ENCODE results near the gene BTG2. TPM values are rescaled to one million over a fixed set of nuclear protein-coding genes. Genes with fewer than 3 reads are reported as not detected.

BTG2 gene
- total RNA-seq, 1 experiment from 2014 or later = 2.9 TPM

- no peaks in the 10 kb centered on the region for H3K79me2 ChIP-seq (ENCODE audit: insufficient read depth, low read length)
- H2BK15ac ChIP-seq (ENCODE audit: low read depth, low read length) = no peak overlapping the region
- H4K8ac ChIP-seq (replicated peaks; ENCODE audit: insufficient read length, low read depth, low read length) = no peak overlapping the region
- H3K27ac ChIP-seq (ENCODE audit: insufficient read length, low read depth, low read length) = no peak overlapping the region
- H3K79me1 ChIP-seq (ENCODE audit: insufficient read depth, low read depth, low read length, poor library complexity, severe bottlenecking) = no peaks in the 10 kb centered on the region
- no peak overlapping the region for H2AK5ac ChIP-seq (ENCODE audit: insufficient read length, low read length)
- Mint-ChIP-seq H3K27ac (no peak overlapping the region), H3K4me1 (peaks cover 48 to 72% of the 10 kb centered on the region in 2 experiments), H3K27me3 (ENCODE audit: low read depth) (peaks cover 88% of the 10 kb centered on the region), H3K9me3 (no peaks in the 10 kb centered on the region), H3K4me3 (no peak overlapping the region), H3K36me3 (ENCODE audit: insufficient read depth in 1 of 3, low read depth in 3 of 3) (no peaks in the 10 kb centered on the region)
- no peak overlapping the region for H2BK120ac ChIP-seq (ENCODE audit: low read depth, low read length, poor library complexity, severe bottlenecking)
- H3T11ph ChIP-seq (ENCODE audit: low read length) = no peak overlapping the region
- peaks cover 5% of the 10 kb centered on the region; the same call in 1 of the 2 replicates for H3K4me1 ChIP-seq (ENCODE audit: insufficient read depth, low read length)
- no CpG with 5 or more reads among the region's 15 CpGs for WGBS (ENCODE audit: extremely low coverage, insufficient read length, low lambda C conversion rate)
- no peak overlapping the region for H2BK20ac ChIP-seq (ENCODE audit: low read depth, low read length, poor library complexity, severe bottlenecking)
- peak overlapping the region; percentile 24; the same call in 1 of the 2 replicates for H3K14ac ChIP-seq (ENCODE audit: insufficient read depth, low read length)
- no peak overlapping the region for H3K23ac ChIP-seq (ENCODE audit: insufficient read length, low read depth, low read length)
- no peak overlapping the region for H3K4ac ChIP-seq (ENCODE audit: low read depth, low read length)
- no peak overlapping the region for H3K18ac ChIP-seq (ENCODE audit: insufficient read length, low read depth, low read length)
- no peak overlapping the region for H3K4me2 ChIP-seq (ENCODE audit: insufficient read depth, insufficient read length, low read length)
- H3K56ac ChIP-seq (ENCODE audit: insufficient read length, low read depth, low read length) = no peak overlapping the region
- peaks cover 4% of the 10 kb centered on the region for H4K20me1 ChIP-seq (ENCODE audit: control insufficient read depth, insufficient read depth, insufficient read length)
- H2BK12ac ChIP-seq (ENCODE audit: insufficient read length, low read depth, low read length) = no peak overlapping the region
- no peak overlapping the region for H4K91ac ChIP-seq (ENCODE audit: insufficient read length, low read depth, low read length)
- no peak overlapping the region for H2AFZ ChIP-seq (ENCODE audit: low read length)
- H3K23me2 ChIP-seq (ENCODE audit: insufficient read length, low read depth, low read length, poor library complexity, severe bottlenecking) = peaks cover 4% of the 10 kb centered on the region
- H3K9ac ChIP-seq (ENCODE audit: extremely low read depth, insufficient read length, low read length) = no peak overlapping the region
- no peak overlapping the region for H4K5ac ChIP-seq (ENCODE audit: insufficient read length, low read depth, low read length)
- no peaks in the 10 kb centered on the region for H3K9me3 ChIP-seq (ENCODE audit: control insufficient read depth, low read depth, low read length)
- DNase-seq = no peak
- H3K27me3 ChIP-seq (ENCODE audit: insufficient read depth, low read length) = peaks cover 9% of the 10 kb centered on the region; the same call in 1 of the 2 replicates
- no peak for TF ChIP-seq CTCF (conservative IDR thresholded peaks at IDR 0.05)
- H2BK5ac ChIP-seq (ENCODE audit: insufficient read length, low read length) = no peak overlapping the region
Measured at GRCh38 chr1:203324105-203325025, 19.0 kb downstream of the BTG2 start.
